B cell (primary cell): ENCODE results near the gene SPRR1A. TPM values are rescaled to one million over a fixed set of nuclear protein-coding genes. Genes with fewer than 3 reads are reported as not detected.

Experiments used
- ATAC-seq: fragments of 200-7000 bp; cut with Tn5 transposase; one replicate; pipeline ENCODE4 v1.10.0; 2021; ENCODE audit warnings: low read depth, mild to moderate bottlenecking, moderate number of reproducible peaks, moderate library complexity
- CTCF ChIA-PET: fragments of 350-600 bp; sonication (Branson Sonifier 250); formaldehyde crosslinking; loops from one replicate; lab custom pipeline; 2021; ENCODE audit warnings: antibody characterized with exemption, inconsistent platforms; lab: Charles Lee
- POLR2A ChIA-PET: fragments of 350-600 bp; sonication (Branson Sonifier 250); formaldehyde crosslinking; loops from one replicate; lab custom pipeline; 2021; ENCODE audit warnings: antibody characterized with exemption; lab: Charles Lee
- DNase-seq: peaks from one replicate; pipeline ENCODE4 v3.0.0; 2013
- H2AFZ ChIP-seq: 2 replicates; pipeline ENCODE4 v1.6.1; 2012; ENCODE audit warnings: mild to moderate bottlenecking, low read depth, low read length; ENCODE audit not compliant: insufficient read depth, poor library complexity, severe bottlenecking
- H3K27ac ChIP-seq, 2 donors: 1 replicate in 1 of 2; 2 replicates in 1 of 2; pipeline ENCODE4 v1.5.1; 2012 to 2013; ENCODE audit warnings: low read length in 2 of 2, mild to moderate bottlenecking in 2 of 2, moderate library complexity in 1 of 2
- H3K27me3 ChIP-seq, 4 experiments: fragments of 200-600 bp in 1 of 4; sonication (generic) in 1 of 4; replicated peaks in 1 of 4; 1 replicate in 2 of 4; 2 replicates in 2 of 4; pipeline versions ENCODE4 v1.6.1 to v1.7.0; 2013 to 2016; ENCODE audit warnings: low read length in 3 of 4, mild to moderate bottlenecking in 2 of 4, mixed read lengths in 1 of 4, moderate library complexity in 1 of 4; ENCODE audit not compliant: insufficient read depth in 4 of 4, control insufficient read depth in 3 of 4; ENCODE audit errors: control extremely low read depth in 1 of 4
- H3K36me3 ChIP-seq, 2 experiments: replicated peaks in 1 of 2; 1 replicate in 1 of 2; 2 replicates in 1 of 2; pipeline versions ENCODE4 v1.6.1 to v1.7.1; 2013; ENCODE audit warnings: low read length in 1 of 2; ENCODE audit not compliant: insufficient read depth in 2 of 2, control insufficient read depth in 1 of 2; ENCODE audit errors: control extremely low read depth in 1 of 2, extremely low read depth in 1 of 2
- H3K4me1 ChIP-seq, 2 donors: fragments of 200-600 bp in 1 of 2; sonication (generic) in 1 of 2; 1 replicate in 1 of 2; 2 replicates in 1 of 2; pipeline versions ENCODE4 v1.5.1 to v1.6.1; 2013 to 2017; ENCODE audit warnings: low read length in 2 of 2; ENCODE audit not compliant: control insufficient read depth in 2 of 2, insufficient read depth in 2 of 2
- H3K4me2 ChIP-seq: replicated peaks from 2 replicates; pipeline ENCODE3; 2012; ENCODE audit warnings: mild to moderate bottlenecking, low read depth, low read length; ENCODE audit not compliant: poor library complexity, severe bottlenecking
- H3K4me3 ChIP-seq, 5 experiments: fragments of 200-600 bp in 1 of 5; sonication (generic) in 1 of 5; 1 replicate in 3 of 5; 2 replicates in 2 of 5; pipeline versions ENCODE4 v1.5.1 to v1.7.0; 2011 to 2016; ENCODE audit warnings: low read length in 4 of 5, mild to moderate bottlenecking in 4 of 5, low read depth in 2 of 5, control low read depth in 1 of 5, moderate library complexity in 1 of 5; ENCODE audit not compliant: insufficient read depth in 1 of 5; ENCODE audit errors: control extremely low read depth in 1 of 5, extremely low read depth in 1 of 5
- H3K79me2 ChIP-seq: fragments of 200-600 bp; sonication (generic); one replicate; pipeline ENCODE4 v1.6.0; 2016; ENCODE audit warnings: low read length; ENCODE audit not compliant: control insufficient read depth, insufficient read depth
- H3K9ac ChIP-seq: fragments of 200-600 bp; sonication (generic); 2 replicates; pipeline ENCODE4 v1.6.1; 2017; ENCODE audit warnings: mild to moderate bottlenecking, low read length, moderate library complexity
- H3K9me3 ChIP-seq, 3 donors: one replicate each; pipeline versions ENCODE4 v1.6.1 to v1.7.1; 2013; ENCODE audit warnings: low read length in 2 of 3; ENCODE audit not compliant: control insufficient read depth in 2 of 3, insufficient read depth in 1 of 3; ENCODE audit errors: control extremely low read depth in 1 of 3
- H4K20me1 ChIP-seq: 2 replicates; pipeline ENCODE4 v1.6.0; 2012; ENCODE audit warnings: mild to moderate bottlenecking, low read length; ENCODE audit not compliant: insufficient read depth, control insufficient read depth, poor library complexity, severe bottlenecking
- H3K27ac Mint-ChIP-seq: one replicate; pipeline ENCODE4 v1.8.0; 2021; ENCODE audit warnings: mixed read lengths
- H3K27me3 Mint-ChIP-seq: one replicate; pipeline ENCODE4 v1.8.0; 2021; ENCODE audit warnings: mixed read lengths
- H3K4me1 Mint-ChIP-seq: one replicate; pipeline ENCODE4 v1.8.0; 2021; ENCODE audit warnings: mixed read lengths
- H3K4me3 Mint-ChIP-seq: one replicate; pipeline ENCODE4 v1.8.0; 2021; ENCODE audit warnings: mixed read lengths
- H3K9me3 Mint-ChIP-seq: one replicate; pipeline ENCODE4 v1.8.0; 2022; ENCODE audit warnings: mixed read lengths; ENCODE audit not compliant: insufficient read depth
- CTCF ChIP-seq: fragments of 200-600 bp; IDR thresholded peaks from one replicate; pipeline ENCODE4 v1.8.0; 2022; ENCODE audit warnings: antibody characterized with exemption, mild to moderate bottlenecking
- EZH2 ChIP-seq: IDR thresholded peaks from 2 replicates; pipeline ENCODE4 v1.6.1; 2012; ENCODE audit warnings: borderline replicate concordance, low read depth, mild to moderate bottlenecking, moderate library complexity, low read length; ENCODE audit not compliant: insufficient read depth, poor library complexity, severe bottlenecking
- WGBS: methylation state at CpG from one replicate; pipeline ENCODE4 v1.1.5; 2013; ENCODE audit warnings: missing lambda C conversion rate; ENCODE audit not compliant: insufficient coverage; 5-methylcytosine and 5-hydroxymethylcytosine counted together
- intact Hi-C: fragments of 100-400 bp; cut with micrococcal nuclease; formaldehyde crosslinking; loops from one replicate; pipeline ENCODE4 v1.10.0; 2022
- polyA plus RNA-seq: library from polyadenylated mRNA; depleted of rRNA; stranded (reverse); fragments of >200 nt; gene quantifications from 2 replicates; pipeline ENCODE4 v1.2.3, GENCODE V29; 2012
- total RNA-seq, 2 donors: library from RNA; stranded (reverse); fragments of 120-200 nt in 1 of 2; gene quantifications; 1 replicate in 1 of 2; 2 replicates in 1 of 2; pipeline versions ENCODE4 v1.2.3 to v1.2.4, GENCODE V29; 2013 to 2022

The SPRR1A gene
- total and polyA plus RNA-seq, 2 donors (not counting 1 experiment from before 2014, with no cell fraction given), result not detected

GRCh38 chr1:152993186-152993585 lies 9.3 kb downstream of the SPRR1A start:
- 74% methylated on average over 4 of the region's 6 CpGs for WGBS
- Histone ChIP-seq H3K4me1 (no peaks in the 10 kb centered on the region), H3K36me3 (no peaks in the 10 kb centered on the region), H3K79me2 (no peaks in the 10 kb centered on the region), H3K4me3 (no peak overlapping the region), H3K27ac (no peak overlapping the region), H2AFZ (no peak overlapping the region), H3K4me2 (no peak overlapping the region), H3K9ac (no peak overlapping the region), H3K27me3 (peaks cover 0 to 4% (median 0%) of the 10 kb centered on the region in 4 experiments), H3K9me3 (peaks cover 0 to 3% (median 0%) of the 10 kb centered on the region in 3 donors), H4K20me1 (no peaks in the 10 kb centered on the region)
- H3K27me3 Mint-ChIP-seq, result peaks cover 16% of the 10 kb centered on the region
- TF ChIP-seq CTCF (no peak), EZH2 (no peak)
- POLR2A ChIA-PET, result no interaction called here
- no peak overlapping the region for H3K27ac Mint-ChIP-seq
- ATAC-seq (no peak), DNase-seq (no peak)
- intact Hi-C loops, result no loop called here
- H3K4me1 Mint-ChIP-seq, result no peaks in the 10 kb centered on the region
- no peak overlapping the region for H3K4me3 Mint-ChIP-seq
- CTCF ChIA-PET, result no interaction called here
- H3K9me3 Mint-ChIP-seq, result peaks cover 6% of the 10 kb centered on the region

- no peaks in the 10 kb centered on the region for H4K20me1 ChIP-seq
- Mint-ChIP-seq H3K4me3 (no peak overlapping the region), H3K9me3 (peaks cover 6% of the 10 kb centered on the region), H3K4me1 (no peaks in the 10 kb centered on the region), H3K27ac (no peak overlapping the region), H3K27me3 (peaks cover 27% of the 10 kb centered on the region)
- H3K9me3 ChIP-seq, result peaks cover 0 to 3% (median 0%) of the 10 kb centered on the region in 3 donors
- H3K36me3 ChIP-seq, result no peaks in the 10 kb centered on the region
- WGBS, result no CpG with 5 or more reads among the region's 1 CpG
- no peak overlapping the region for H2AFZ ChIP-seq
- ChIA-PET CTCF (no interaction called here), POLR2A (no interaction called here)
- H3K4me1 ChIP-seq, result no peaks in the 10 kb centered on the region
- H3K27me3 ChIP-seq, result peaks cover 0 to 4% (median 2%) of the 10 kb centered on the region in 4 experiments
- no peak for ATAC-seq
- intact Hi-C loops, result no loop called here
- DNase-seq, result no peak
- no peak for TF ChIP-seq EZH2
- no peak for TF ChIP-seq CTCF
- H3K79me2 ChIP-seq, result no peaks in the 10 kb centered on the region
- H3K27ac ChIP-seq, result no peak overlapping the region
- H3K9ac ChIP-seq, result no peak overlapping the region
- H3K4me3 ChIP-seq, result no peak overlapping the region
- H3K4me2 ChIP-seq, result no peak overlapping the region
Observed at GRCh38 chr1:152995842-152996241, 12.0 kb downstream of the SPRR1A start.
